ENCODE data around the gene GALNT18. TPM values are rescaled to one million over a fixed set of nuclear protein-coding genes. Genes with fewer than 3 reads are reported as not detected.

GALNT18 gene
- total RNA-seq, 1 donor = 4.7 TPM

- Histone ChIP-seq H3K4me3 (ENCODE audit: insufficient read depth, low read length) (no peak overlapping the region), H3K27me3 (ENCODE audit: insufficient read depth, low read length) (peaks cover 11% of the 10 kb centered on the region), H3K4me2 (ENCODE audit: insufficient read depth, low read length) (no peak overlapping the region), H4K20me1 (ENCODE audit: insufficient read depth, low read length) (no peaks in the 10 kb centered on the region), H2AFZ (ENCODE audit: low read length) (no peak overlapping the region), H3K27ac (ENCODE audit: low read depth, low read length) (no peak overlapping the region), H3K9me3 (ENCODE audit: low read depth, low read length) (no peaks in the 10 kb centered on the region), H3K79me2 (ENCODE audit: insufficient read depth, low read length) (no peaks in the 10 kb centered on the region), H3K4me1 (ENCODE audit: insufficient read depth, low read length) (peaks cover 9% of the 10 kb centered on the region), H3K36me3 (ENCODE audit: insufficient read depth, low read length) (no peaks in the 10 kb centered on the region)
- no peak for TF ChIP-seq CTCF (IDR thresholded peaks at IDR 0.05; ENCODE audit: extremely low read depth, low read depth, low read length)
- DNase-seq (ENCODE audit: insufficient read length, low spot score, missing footprints) = peak; percentile 19
These were observed 176.2 kb downstream of the GALNT18 start for GRCh38 chr11:11445441-11446185.

GRCh38 chr11:11444804-11445131, 177.0 kb downstream of the GALNT18 start:
- Histone ChIP-seq H2AFZ (ENCODE audit: low read length) (no peak overlapping the region), H3K9me3 (ENCODE audit: low read depth, low read length) (no peaks in the 10 kb centered on the region), H3K4me2 (ENCODE audit: insufficient read depth, low read length) (peak overlapping the region; percentile 30), H3K4me3 (ENCODE audit: insufficient read depth, low read length) (no peak overlapping the region), H3K4me1 (ENCODE audit: insufficient read depth, low read length) (peaks cover 9% of the 10 kb centered on the region), H4K20me1 (ENCODE audit: insufficient read depth, low read length) (no peaks in the 10 kb centered on the region), H3K27ac (ENCODE audit: low read depth, low read length) (no peak overlapping the region), H3K36me3 (ENCODE audit: insufficient read depth, low read length) (no peaks in the 10 kb centered on the region), H3K79me2 (ENCODE audit: insufficient read depth, low read length) (no peaks in the 10 kb centered on the region), H3K27me3 (ENCODE audit: insufficient read depth, low read length) (peaks cover 11% of the 10 kb centered on the region)
- no peak for DNase-seq (ENCODE audit: insufficient read length, low spot score, missing footprints)
- TF ChIP-seq CTCF (IDR thresholded peaks at IDR 0.05; ENCODE audit: extremely low read depth, low read depth, low read length) = no peak

GRCh38 chr11:11444027-11444803, 177.6 kb downstream of the GALNT18 start:
- Histone ChIP-seq H3K9me3 (ENCODE audit: low read depth, low read length) (no peaks in the 10 kb centered on the region), H4K20me1 (ENCODE audit: insufficient read depth, low read length) (no peaks in the 10 kb centered on the region), H3K79me2 (ENCODE audit: insufficient read depth, low read length) (no peaks in the 10 kb centered on the region), H3K4me2 (ENCODE audit: insufficient read depth, low read length) (peak overlapping the region; percentile 30), H2AFZ (ENCODE audit: low read length) (no peak overlapping the region), H3K4me1 (ENCODE audit: insufficient read depth, low read length) (peaks cover 9% of the 10 kb centered on the region), H3K36me3 (ENCODE audit: insufficient read depth, low read length) (no peaks in the 10 kb centered on the region), H3K27ac (ENCODE audit: low read depth, low read length) (no peak overlapping the region), H3K27me3 (ENCODE audit: insufficient read depth, low read length) (peaks cover 11% of the 10 kb centered on the region), H3K4me3 (ENCODE audit: insufficient read depth, low read length) (no peak overlapping the region)
- TF ChIP-seq CTCF (IDR thresholded peaks at IDR 0.05; ENCODE audit: extremely low read depth, low read depth, low read length) = no peak
- peak; percentile 93 for DNase-seq (ENCODE audit: insufficient read length, low spot score, missing footprints)

GRCh38 chr11:11442791-11443190, 179.0 kb downstream of the GALNT18 start:
- H4K20me1 ChIP-seq (ENCODE audit: insufficient read depth, low read length) = no peaks in the 10 kb centered on the region
- no peaks in the 10 kb centered on the region for H3K79me2 ChIP-seq (ENCODE audit: insufficient read depth, low read length)
- peaks cover 13% of the 10 kb centered on the region for H3K27me3 ChIP-seq (ENCODE audit: insufficient read depth, low read length)
- no peak overlapping the region for H3K4me3 ChIP-seq (ENCODE audit: insufficient read depth, low read length)
- no peak overlapping the region for H2AFZ ChIP-seq (ENCODE audit: low read length)
- H3K9me3 ChIP-seq (ENCODE audit: low read depth, low read length) = no peaks in the 10 kb centered on the region
- no peak overlapping the region for H3K4me2 ChIP-seq (ENCODE audit: insufficient read depth, low read length)
- TF ChIP-seq CTCF (IDR thresholded peaks at IDR 0.05; ENCODE audit: extremely low read depth, low read depth, low read length) = no peak
- no peak overlapping the region for H3K27ac ChIP-seq (ENCODE audit: low read depth, low read length)
- DNase-seq (ENCODE audit: insufficient read length, low spot score, missing footprints) = no peak
- peaks cover 9% of the 10 kb centered on the region for H3K4me1 ChIP-seq (ENCODE audit: insufficient read depth, low read length)
- no peaks in the 10 kb centered on the region for H3K36me3 ChIP-seq (ENCODE audit: insufficient read depth, low read length)

Measured in osteoblast (primary cell).